GM13977 (cell line): ENCODE data around the gene APOBEC3B.
"Not testable (repeated sequence)": the region's sequence is repeated elsewhere in the genome, so short reads cannot be mapped to it uniquely, and the experiment has no call there.

ENCODE experiments used
- DNase-seq: peaks from one replicate; pipeline ENCODE4 v3.0.0; 2012; ENCODE audit warnings: low spot score
- in situ Hi-C: fragments of 300-500 bp; cut with MboI; formaldehyde crosslinking; loops from one replicate; pipeline ENCODE4 v1.12.0; 2022; ENCODE audit warnings: low sequenced_read_pairs, low pct_unique_long_range_greater_than_20kb, mixed read lengths, inconsistent platforms; ENCODE audit not compliant: unreplicated experiment
- TF ChIP-seq, protein P1 (sequence below): IDR thresholded peaks from 2 replicates; pipeline ENCODE4 v1.5.1; 2012; ENCODE audit warnings: mild to moderate bottlenecking, control low read depth; ENCODE audit not compliant: insufficient read depth; ENCODE audit errors: extremely low read depth, missing control alignments

Gene APOBEC3B

GRCh38 chr22:38973289-38974169 is 8.6 kb upstream of the APOBEC3B start:
- TF ChIP-seq, protein P1, sequence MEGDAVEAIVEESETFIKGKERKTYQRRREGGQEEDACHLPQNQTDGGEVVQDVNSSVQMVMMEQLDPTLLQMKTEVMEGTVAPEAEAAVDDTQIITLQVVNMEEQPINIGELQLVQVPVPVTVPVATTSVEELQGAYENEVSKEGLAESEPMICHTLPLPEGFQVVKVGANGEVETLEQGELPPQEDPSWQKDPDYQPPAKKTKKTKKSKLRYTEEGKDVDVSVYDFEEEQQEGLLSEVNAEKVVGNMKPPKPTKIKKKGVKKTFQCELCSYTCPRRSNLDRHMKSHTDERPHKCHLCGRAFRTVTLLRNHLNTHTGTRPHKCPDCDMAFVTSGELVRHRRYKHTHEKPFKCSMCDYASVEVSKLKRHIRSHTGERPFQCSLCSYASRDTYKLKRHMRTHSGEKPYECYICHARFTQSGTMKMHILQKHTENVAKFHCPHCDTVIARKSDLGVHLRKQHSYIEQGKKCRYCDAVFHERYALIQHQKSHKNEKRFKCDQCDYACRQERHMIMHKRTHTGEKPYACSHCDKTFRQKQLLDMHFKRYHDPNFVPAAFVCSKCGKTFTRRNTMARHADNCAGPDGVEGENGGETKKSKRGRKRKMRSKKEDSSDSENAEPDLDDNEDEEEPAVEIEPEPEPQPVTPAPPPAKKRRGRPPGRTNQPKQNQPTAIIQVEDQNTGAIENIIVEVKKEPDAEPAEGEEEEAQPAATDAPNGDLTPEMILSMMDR: peak; percentile 96
- peak; percentile 76 for DNase-seq

DNA sequence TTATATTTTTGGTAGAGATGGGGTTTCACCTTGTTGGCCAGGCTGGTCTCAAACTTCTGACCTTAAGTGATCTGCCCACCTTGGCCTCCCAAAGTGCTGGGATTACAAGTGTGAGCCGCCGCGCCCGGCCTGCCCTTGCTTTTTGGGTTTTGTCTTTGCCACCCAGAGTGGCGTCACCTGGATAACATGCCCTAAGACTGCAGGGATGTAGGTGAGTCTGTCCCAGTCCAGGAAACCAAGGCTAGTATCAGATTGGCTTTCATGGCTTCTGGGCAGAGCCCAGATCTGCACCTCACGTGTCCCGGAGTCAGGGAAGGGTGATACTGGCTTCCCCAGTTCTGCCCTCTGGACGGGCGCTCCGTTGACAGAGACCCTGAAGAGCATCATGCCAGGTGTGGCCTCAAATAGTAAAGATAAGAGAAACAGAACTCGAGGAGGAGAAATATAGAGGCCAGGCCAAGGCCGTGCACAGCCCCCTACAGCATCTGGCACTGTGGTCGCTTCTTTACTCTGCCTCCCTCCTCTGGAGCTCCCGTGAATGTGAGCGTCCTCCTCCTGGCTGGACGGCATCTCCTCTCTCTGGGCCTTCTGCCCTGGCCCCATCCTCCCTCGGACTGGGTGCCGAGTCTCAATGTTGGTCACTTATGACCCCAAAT is 7.8 kb upstream of the APOBEC3B start:
- no peak for DNase-seq
- in situ Hi-C loops: no loop called here
- TF ChIP-seq, protein P1: no peak

More at GRCh38 chr22:38973289-38974169, 8.6 kb upstream of the APOBEC3B start:
- in situ Hi-C loops: no loop called here

- in situ Hi-C loops: no loop called here
- DNase-seq: no peak
- TF ChIP-seq, protein P1: no peak
Observed at GRCh38 chr22:38974826-38975175, 7.3 kb upstream of the APOBEC3B start.

DNA sequence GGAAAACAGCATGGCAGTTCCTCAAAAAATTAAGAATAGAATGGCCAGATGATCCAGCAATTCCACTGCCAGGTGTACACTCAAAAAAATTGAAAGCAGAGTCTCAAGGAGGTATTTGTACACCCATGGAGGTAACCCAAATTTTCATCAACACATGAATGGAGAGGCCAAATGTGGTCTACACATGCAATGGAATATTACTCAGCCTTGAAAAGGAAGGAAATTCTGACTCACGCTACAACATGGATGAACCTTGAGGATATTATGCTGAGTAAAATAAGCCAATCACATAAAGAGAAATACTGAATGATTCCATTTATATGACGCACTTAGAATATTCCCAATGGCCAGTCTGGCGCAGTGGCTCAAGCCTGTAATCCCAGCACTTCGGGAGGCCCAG is 4.9 kb upstream of the APOBEC3B start:
- in situ Hi-C loops: not testable (repeated sequence)

DNA sequence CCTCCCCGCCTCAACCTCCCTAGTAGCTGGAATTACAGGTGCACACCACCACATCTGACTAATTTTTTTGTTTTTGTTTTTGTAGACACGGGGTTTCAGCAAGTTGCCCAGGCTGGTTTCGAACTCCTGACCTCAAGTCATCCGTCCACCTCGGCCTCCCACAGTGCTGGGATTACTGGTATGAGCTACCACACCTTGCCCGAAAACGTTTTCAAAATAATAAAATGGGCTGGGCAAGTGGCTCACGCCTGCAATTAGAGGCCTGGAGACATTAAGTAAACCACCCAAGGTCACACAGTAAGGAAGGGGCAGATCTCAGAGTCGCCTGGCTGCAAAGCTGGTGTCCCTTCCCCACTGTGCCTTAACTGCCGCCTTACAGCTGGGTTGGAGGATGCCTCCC is 1.6 kb upstream of the APOBEC3B start:
- in situ Hi-C loops: not testable (repeated sequence)

More for the DNA sequence above, 4.9 kb upstream of the APOBEC3B start:
- DNase-seq: not testable (repeated sequence)

DNA sequence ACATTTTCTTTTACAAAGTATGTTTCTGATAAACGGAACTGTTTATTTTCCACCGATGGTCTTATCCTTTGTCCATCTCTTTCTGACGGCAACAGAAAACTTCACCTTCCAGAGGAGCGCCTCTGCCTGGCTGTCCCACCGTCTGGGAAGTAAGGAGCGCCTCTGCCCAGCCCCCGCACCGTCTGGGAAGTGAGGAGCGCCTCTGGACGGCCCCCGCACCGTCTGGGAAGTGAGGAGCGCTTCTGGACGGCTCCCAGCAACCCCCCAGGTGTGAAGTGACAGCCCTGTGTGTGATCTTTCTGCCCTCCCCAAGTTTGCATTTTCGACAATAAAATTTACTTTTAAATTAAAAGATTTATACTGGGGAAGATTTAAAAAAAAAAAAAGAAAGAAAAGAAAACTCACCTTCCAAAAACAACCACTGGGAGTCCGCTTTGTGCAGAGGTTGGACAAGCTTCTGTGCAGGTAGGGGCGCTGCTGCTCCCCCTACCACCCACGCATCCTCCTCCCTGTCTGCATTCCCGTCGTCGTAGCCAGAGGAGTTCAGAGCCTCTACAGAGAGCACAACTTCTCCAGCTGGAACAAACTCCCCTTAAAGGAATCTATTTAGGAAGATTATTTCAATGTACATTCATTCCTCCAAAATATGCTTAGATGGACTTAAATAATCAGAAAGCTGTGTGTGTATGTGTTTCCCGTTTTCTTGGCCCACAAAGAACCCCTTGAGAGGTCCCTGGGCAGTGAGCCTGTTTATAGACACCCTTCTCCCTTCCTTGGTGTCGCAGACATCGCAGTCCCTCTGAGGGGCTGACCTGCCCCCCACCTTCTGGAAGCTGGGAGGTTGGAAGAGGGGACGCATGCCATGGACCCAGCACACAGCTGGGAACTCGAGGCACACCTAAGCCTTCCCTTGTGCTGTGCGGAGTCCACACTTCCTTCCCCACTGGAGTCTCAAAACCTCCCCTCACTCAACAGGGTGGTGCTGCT is 849 bp upstream of the APOBEC3B start:
- in situ Hi-C loops: no loop called here
- no peak for DNase-seq
- TF ChIP-seq, protein P1: peak; percentile 41

More for the DNA sequence above, 1.6 kb upstream of the APOBEC3B start:
- not testable (repeated sequence) for DNase-seq

- in situ Hi-C loops: no loop called here
- TF ChIP-seq, protein P1: no peak
- DNase-seq: no peak
Observed at GRCh38 chr22:38984224-38984623, 2.1 kb downstream of the APOBEC3B start.

DNA sequence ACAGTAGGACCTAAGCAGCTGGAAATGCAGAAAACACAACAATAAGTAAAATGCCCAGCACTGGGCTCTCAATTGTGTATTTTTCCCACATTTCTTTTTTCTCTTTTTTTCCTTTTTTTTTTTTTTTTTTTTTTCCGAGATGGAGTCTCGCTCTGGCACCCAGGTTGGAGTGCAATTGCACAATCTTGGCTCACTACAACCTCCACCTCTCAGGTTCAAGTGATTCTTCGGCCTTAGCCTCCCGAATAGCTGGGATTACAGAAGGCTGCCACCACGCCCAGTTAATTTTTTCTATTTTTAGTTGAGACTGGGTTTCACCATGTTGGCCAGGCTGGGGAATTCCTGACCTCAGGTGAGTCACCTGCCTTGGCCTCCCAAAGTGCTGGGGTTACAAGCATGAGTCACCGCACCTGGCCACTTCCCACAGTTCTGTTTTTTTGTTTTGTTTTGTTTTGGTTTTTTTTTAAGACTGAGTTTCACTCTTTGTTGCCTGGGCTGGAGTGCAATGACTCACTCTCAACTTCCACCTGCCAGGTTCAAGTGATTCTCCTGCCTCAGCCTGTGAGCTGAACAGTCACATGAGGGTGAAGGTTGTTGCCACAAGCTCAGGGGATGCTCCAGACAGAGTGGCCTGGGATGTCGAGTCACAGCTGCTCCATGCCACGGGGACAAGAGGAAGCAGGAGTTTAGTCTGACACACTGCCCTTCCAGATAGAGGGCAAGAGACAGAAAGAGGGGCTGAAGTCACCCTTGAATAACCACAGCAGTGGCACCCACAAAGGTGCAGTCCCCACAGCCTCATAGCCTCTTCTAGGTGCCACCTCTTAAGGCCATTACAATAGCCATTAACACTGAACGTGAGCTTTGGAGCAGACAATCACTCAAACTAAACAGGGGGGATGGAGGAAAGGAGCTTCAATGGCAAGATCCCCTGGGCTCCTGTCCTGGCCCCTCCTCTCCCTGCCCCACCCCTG is 2.9 kb downstream of the APOBEC3B start:
- peak; percentile 65 for DNase-seq
- in situ Hi-C loops: not testable (repeated sequence)
